GM12878 (cell line): ENCODE measurements around the gene CPNE5. TPM values are rescaled to one million over a fixed set of nuclear protein-coding genes. Genes with fewer than 3 reads are reported as not detected.

ENCODE experiments used
- ATAC-seq: fragments of 200-7000 bp; cut with Tn5 transposase; 3 replicates; pipeline ENCODE4 v1.9.1; 2020; ENCODE audit warnings: mild to moderate bottlenecking, moderate library complexity
- BruUV-seq: library from RNA; stranded (reverse); fragments of 400-500 nt; replicated peaks from 2 replicates; lab custom pipeline; 2021; lab: Mats Ljungman, UMichigan
- CTCF ChIA-PET: fragments of 300-600 bp; sonication (Branson Sonifier 250); formaldehyde crosslinking; extraction: SDS; loops from one replicate; lab custom pipeline; 2021; ENCODE audit warnings: inconsistent platforms; lab: Yijun Ruan, JAX
- POLR2A ChIA-PET: fragments of 350-600 bp; formaldehyde crosslinking; extraction: SDS; loops from one replicate; lab custom pipeline; 2021; ENCODE audit warnings: inconsistent platforms; lab: Charles Lee
- RAD21 ChIA-PET: fragments of 300-600 bp; sonication (Branson Sonifier 250); formaldehyde crosslinking; loops from one replicate; lab custom pipeline; 2023; ENCODE audit warnings: antibody characterized with exemption; ENCODE audit not compliant: unreplicated experiment; lab: Charles Lee
- SMC1A ChIA-PET: fragments of 300-600 bp; sonication (Branson Sonifier 250); formaldehyde crosslinking; loops from one replicate; lab custom pipeline; 2023; ENCODE audit not compliant: unreplicated experiment, uncharacterized antibody; lab: Charles Lee
- DNase-seq: peaks from one replicate; pipeline ENCODE4 v3.0.0-alpha.2; 2011; ENCODE audit warnings: low read depth, low spot score
- FAIRE-seq: peaks from 3 replicates; lab custom pipeline; 2011; peaks lifted over from hg19 to GRCh38; lab: Jason Lieb, UNC
- H2AFZ ChIP-seq: 2 replicates; pipeline ENCODE4 v1.6.0; 2011; ENCODE audit warnings: low read depth, low read length, control low read depth; ENCODE audit not compliant: control insufficient read depth
- H3K27ac ChIP-seq: 2 replicates; pipeline ENCODE4 v1.5.1; 2011; ENCODE audit warnings: control low read depth; ENCODE audit not compliant: control insufficient read depth, insufficient read depth
- H3K27me3 ChIP-seq, 2 experiments: replicated peaks in 1 of 2; 2 replicates each; pipeline versions ENCODE4 v1.6.0 to v1.6.1; 2011; ENCODE audit warnings: low read length in 1 of 2; ENCODE audit not compliant: control insufficient read depth in 2 of 2, insufficient read depth in 2 of 2
- H3K36me3 ChIP-seq, 2 experiments: 2 replicates each; pipeline ENCODE4 v1.5.1; 2011; ENCODE audit warnings: low read length in 1 of 2; ENCODE audit not compliant: control insufficient read depth in 2 of 2, insufficient read depth in 2 of 2
- H3K4me1 ChIP-seq: 2 replicates; pipeline ENCODE4 v1.6.1; 2011; ENCODE audit warnings: mild to moderate bottlenecking, low read length, moderate library complexity, mixed read lengths; ENCODE audit not compliant: control insufficient read depth, insufficient read depth
- H3K4me2 ChIP-seq: 2 replicates; pipeline ENCODE4 v1.6.0; 2011; ENCODE audit warnings: control low read depth; ENCODE audit not compliant: control insufficient read depth, insufficient read depth
- H3K4me3 ChIP-seq: fragments of 200-600 bp; sonication (generic); 2 replicates; pipeline ENCODE4 v1.5.1; 2016
- H3K79me2 ChIP-seq: 2 replicates; pipeline ENCODE4 v1.6.0; 2011; ENCODE audit warnings: low read length; ENCODE audit not compliant: control insufficient read depth, insufficient read depth
- H3K9ac ChIP-seq: 2 replicates; pipeline ENCODE4 v1.8.0; 2011; ENCODE audit warnings: low read length, control low read depth, mixed read lengths; ENCODE audit not compliant: control insufficient read depth, insufficient read depth
- H3K9me3 ChIP-seq: replicated peaks from 3 replicates; pipeline ENCODE4 v1.5.1; 2011; ENCODE audit warnings: mild to moderate bottlenecking, low read length; ENCODE audit not compliant: control insufficient read depth, insufficient read depth
- H4K20me1 ChIP-seq: 2 replicates; pipeline ENCODE4 v1.6.0; 2011; ENCODE audit not compliant: control insufficient read depth, insufficient read depth
- BHLHE40 ChIP-seq, 2 experiments: fragments of 450-650 bp in 1 of 2; IDR thresholded peaks; 2 replicates each; pipeline ENCODE4 v1.6.1; 2011 to 2017; ENCODE audit warnings: low read depth in 2 of 2, borderline replicate concordance in 1 of 2, improper control_type of control experiment in 1 of 2, low read length in 1 of 2, mild to moderate bottlenecking in 1 of 2
- CBX5 ChIP-seq: sonication (generic); IDR thresholded peaks from 2 replicates; pipeline ENCODE4 v1.6.1; 2016; ENCODE audit warnings: low read depth, moderate library complexity, mild to moderate bottlenecking, inconsistent platforms
- DPF2 ChIP-seq: fragments of 450-650 bp; IDR thresholded peaks from 2 replicates; pipeline ENCODE4 v1.6.1; 2017; ENCODE audit warnings: mild to moderate bottlenecking
- EGR1 ChIP-seq, 2 experiments: IDR thresholded peaks; 1 replicate in 1 of 2; 2 replicates in 1 of 2; pipeline ENCODE4 v1.6.1; 2011 to 2012; ENCODE audit warnings: low read depth in 2 of 2, low read length in 2 of 2, borderline replicate concordance in 1 of 2, mild to moderate bottlenecking in 1 of 2, moderate library complexity in 1 of 2
- IKZF1 ChIP-seq: fragments of 450-650 bp; conservative IDR thresholded peaks from 2 replicates; pipeline ENCODE4 v1.6.1; 2017; ENCODE audit warnings: antibody characterized with exemption, mild to moderate bottlenecking
- PAX5 ChIP-seq: IDR thresholded peaks from 2 replicates; pipeline ENCODE4 v1.6.1; 2011; ENCODE audit warnings: low read depth, low read length, borderline replicate concordance
- STAT1 ChIP-seq: fragments of 450-650 bp; conservative IDR thresholded peaks from 2 replicates; pipeline ENCODE4 v1.6.1; 2014; ENCODE audit warnings: antibody characterized with exemption, mild to moderate bottlenecking
- TCF12 ChIP-seq: IDR thresholded peaks from 2 replicates; pipeline ENCODE4 v1.6.1; 2011; ENCODE audit warnings: low read depth, mild to moderate bottlenecking, low read length
- TCF3 ChIP-seq: IDR thresholded peaks from 2 replicates; pipeline ENCODE4 v1.6.1; 2012; ENCODE audit warnings: low read depth, mild to moderate bottlenecking, low read length, borderline replicate concordance; ENCODE audit not compliant: insufficient read depth
- WGBS: methylation state at CpG from one replicate; pipeline ENCODE4 v1.1.6; 2016; ENCODE audit warnings: low lambda C conversion rate; ENCODE audit not compliant: insufficient replicate concordance, insufficient coverage; ENCODE audit errors: missing lambda C conversion rate; 5-methylcytosine and 5-hydroxymethylcytosine counted together
- in situ Hi-C: fragments of 300-500 bp; cut with MboI; formaldehyde crosslinking; loops from 9 replicates; pipeline ENCODE4 v1.14.3; 2018; ENCODE audit warnings: mixed read lengths
- intact Hi-C: fragments of 100-400 bp; cut with micrococcal nuclease; formaldehyde crosslinking; loops from one replicate; pipeline ENCODE4 v1.14.2; 2022; ENCODE audit not compliant: unreplicated experiment
- polyA plus RNA-seq, 11 experiments: library from polyadenylated mRNA; depleted of rRNA in 4 of 11; unstranded in 6 of 11; stranded (reverse) in 5 of 11; fragments of >200 nt; fragmentation: Nextera tagmentation in 4 of 11; fragmentation: Illumina TruSeq in 1 of 11; extraction: Ambion mirVana in 4 of 11; extraction: Trizol in 1 of 11; gene quantifications; 1 replicate in 1 of 11; 2 replicates in 10 of 11; pipeline versions ENCODE4 v1.2.1 to v1.2.3, GENCODE V29; 2011 to 2016; ENCODE audit warnings: inconsistent platforms in 2 of 11, missing spikeins in 2 of 11, low read depth in 1 of 11
- total RNA-seq, 4 experiments: library from RNA; depleted of rRNA in 3 of 4; stranded (reverse); fragments of >200 nt in 3 of 4; fragmentation: Illumina TruSeq in 1 of 4; extraction: Trizol in 1 of 4; gene quantifications; 2 replicates each; pipeline versions ENCODE4 v1.2.1 to v1.2.3, GENCODE V29; 2013 to 2021

Gene CPNE5
- total and polyA plus RNA-seq, 10 of the 15 experiments (the other 5 are each of a cell fraction or from before 2014, with no cell fraction given), result 2.4 to 39.1 (median 18.2) TPM

DNA sequence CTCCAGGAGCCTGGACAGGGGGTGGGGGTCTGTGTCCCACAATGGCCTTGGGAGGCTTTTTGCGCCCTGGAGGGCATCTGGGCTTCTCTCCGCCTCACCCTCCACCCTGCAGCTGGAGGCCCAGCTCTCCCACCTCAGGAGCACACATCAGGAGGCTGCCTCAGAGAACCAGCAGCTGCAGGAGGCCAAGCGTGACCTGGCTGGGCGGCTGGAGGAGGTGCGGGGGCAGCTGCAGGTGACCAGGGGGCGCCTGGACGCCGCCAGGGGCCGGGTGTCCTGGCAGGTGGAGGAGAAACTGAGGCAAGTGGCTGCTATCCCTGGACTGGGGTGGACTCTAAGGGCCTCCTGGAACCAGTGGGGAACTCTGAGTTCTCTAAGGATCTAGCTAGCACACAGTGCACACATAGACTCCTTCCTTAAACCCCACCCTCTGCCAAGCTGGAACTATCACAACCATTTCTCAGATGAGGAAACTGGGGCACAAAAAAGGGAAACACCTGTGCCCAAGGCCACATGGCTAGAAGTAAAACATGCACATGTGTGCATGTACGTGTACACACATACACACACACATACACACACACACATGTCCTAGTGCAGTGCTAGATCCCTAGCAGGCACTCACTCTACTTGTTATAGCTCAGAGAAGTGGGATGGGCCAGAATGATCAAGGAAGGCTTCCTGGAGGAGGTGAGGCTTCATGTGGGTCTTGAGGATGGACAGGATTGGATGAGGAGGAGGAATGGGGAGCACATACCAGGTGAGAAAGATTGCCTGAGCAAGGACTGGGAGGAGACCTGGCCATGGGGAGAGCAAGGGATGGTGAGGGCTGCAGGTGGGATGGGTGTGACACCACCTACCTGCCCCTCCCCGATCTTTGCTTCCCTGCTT, 118.7 kb downstream of the CPNE5 start:
- H3K9me3 ChIP-seq, result no peaks in the 10 kb centered on the region
- peak; percentile 15; the same call in 1 of the 2 replicates for TF ChIP-seq DPF2
- TF ChIP-seq TCF3, result peak; percentile 70; the same call in 1 of the 2 replicates
- TF ChIP-seq PAX5, result peak; percentile 95
- peak; percentile 91 for TF ChIP-seq TCF12
- TF ChIP-seq IKZF1, result peak; percentile 14; the same call in 1 of the 2 replicates
- peak in 1 of 2 experiments; percentile 64; a peak in 1 of 3 replicates for TF ChIP-seq EGR1 (IDR thresholded peaks at IDR 0.05; ENCODE audit: borderline replicate concordance in 1 of 2, low read depth in 2 of 2, low read length in 2 of 2)
- no peak for TF ChIP-seq STAT1
- no peak for TF ChIP-seq CBX5
- TF ChIP-seq BHLHE40 (IDR thresholded peaks at IDR 0.05; ENCODE audit: borderline replicate concordance in 1 of 2, low read depth in 2 of 2, low read length in 1 of 2), result peak in 1 of 2 experiments; percentile 73; a peak in 2 of 4 replicates
- POLR2A ChIA-PET, result interaction anchor here (0.6 to 1.9 kb wide), 6 partner anchors 35 to 82 kb away, joined by 3 to 4 read pairs (median 4); partner anchors contain the start of gene CDKN1A
- H3K4me1 ChIP-seq, result peaks cover 17% of the 10 kb centered on the region
- SMC1A ChIA-PET, result interaction anchor here (0.8 to 2.0 kb wide), 9 partner anchors 9 to 125 kb away, joined by 3 to 8 read pairs (median 5); partner anchors contain the start of gene RAB44
- in situ Hi-C loops (no loop called here), intact Hi-C loops (no loop called here)
- H3K4me2 ChIP-seq, result peak overlapping the region; percentile 44
- no peak overlapping the region for H3K9ac ChIP-seq
- no peak overlapping the region for H3K27ac ChIP-seq
- RAD21 ChIA-PET, result interaction anchor here (0.6 to 3.6 kb wide), 8 partner anchors 9 to 102 kb away, joined by 3 to 14 read pairs (median 4); no protein-coding TSS in a partner anchor
- CTCF ChIA-PET, result interaction anchor here (0.9 to 3.5 kb wide), 8 partner anchors 35 to 330 kb away, joined by 3 to 14 read pairs (median 5); no protein-coding TSS in a partner anchor
- ATAC-seq, result peak; percentile 57
- H3K4me3 ChIP-seq, result no peak overlapping the region
- no peak for DNase-seq
- FAIRE-seq, result peak; percentile 31
- 36% methylated on average over 11 of the region's 11 CpGs for WGBS
- H2AFZ ChIP-seq, result no peak overlapping the region
- H3K27me3 ChIP-seq, result no peaks in the 10 kb centered on the region
- H3K79me2 ChIP-seq, result no peaks in the 10 kb centered on the region
- no peaks in the 10 kb centered on the region for H4K20me1 ChIP-seq
- no TSS peak for BruUV-seq
- H3K36me3 ChIP-seq, result no peaks in the 10 kb centered on the region
